RPMI8226 (cell line): Measurements from ENCODE around the gene MTR.

Source experiments
- DNase-seq: peaks from one replicate; pipeline ENCODE4 v3.0.0-alpha.2; 2015

The MTR gene

GRCh38 chr1:236795035-236795756 is at the start of gene MTR:
MTR (plus strand) TSS chr1:236795292; CDS start chr1:236795704, 412 bp downstream.
- DNase-seq, result peak; percentile 100

- no peak for DNase-seq
Measured at GRCh38 chr1:236746785-236747184, 48.3 kb upstream of the MTR start.

- no peak for DNase-seq
Measured at GRCh38 chr1:236747311-236747985, 47.6 kb upstream of the MTR start.

- peak; percentile 26 for DNase-seq
Measured at GRCh38 chr1:236748268-236748870, 46.7 kb upstream of the MTR start.

- no peak for DNase-seq
Measured at GRCh38 chr1:236750928-236751327, 44.2 kb upstream of the MTR start.

DNA sequence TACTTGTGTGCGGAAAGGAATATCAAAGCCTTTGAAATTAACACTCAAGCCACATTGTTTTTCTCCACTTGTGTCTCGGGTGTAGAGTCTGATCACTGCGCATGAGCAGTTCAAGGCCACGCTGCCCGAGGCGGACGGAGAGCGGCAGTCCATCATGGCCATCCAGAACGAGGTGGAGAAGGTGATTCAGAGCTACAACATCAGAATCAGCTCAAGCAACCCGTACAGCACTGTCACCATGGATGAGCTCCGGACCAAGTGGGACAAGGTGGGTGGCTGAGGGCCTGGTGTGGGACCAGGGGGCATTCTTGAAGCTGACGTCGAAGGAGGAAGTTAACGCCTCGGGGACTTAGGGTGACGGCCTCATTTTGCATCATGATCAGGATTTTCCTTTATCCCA is 43.7 kb upstream of the MTR start:
- DNase-seq, result no peak

DNA sequence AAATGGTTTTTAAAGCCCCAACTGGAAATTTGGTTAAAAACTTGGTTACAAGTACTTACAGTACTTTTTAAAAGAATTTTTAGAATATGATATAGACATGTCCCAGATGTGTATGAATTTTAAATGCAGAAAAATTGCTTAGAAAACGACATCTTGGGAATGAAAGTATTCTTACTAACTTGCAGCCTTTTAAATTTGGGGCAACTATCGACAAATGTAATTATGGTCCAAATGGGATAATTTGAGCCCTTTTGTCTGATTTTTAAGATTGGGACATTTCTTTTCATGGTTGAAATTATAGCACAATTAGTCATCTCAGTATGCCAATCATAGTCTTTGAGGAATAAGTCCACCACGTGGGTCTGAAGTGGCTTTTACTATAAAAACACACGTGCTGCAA is 43.2 kb upstream of the MTR start:
- DNase-seq, result no peak

DNA sequence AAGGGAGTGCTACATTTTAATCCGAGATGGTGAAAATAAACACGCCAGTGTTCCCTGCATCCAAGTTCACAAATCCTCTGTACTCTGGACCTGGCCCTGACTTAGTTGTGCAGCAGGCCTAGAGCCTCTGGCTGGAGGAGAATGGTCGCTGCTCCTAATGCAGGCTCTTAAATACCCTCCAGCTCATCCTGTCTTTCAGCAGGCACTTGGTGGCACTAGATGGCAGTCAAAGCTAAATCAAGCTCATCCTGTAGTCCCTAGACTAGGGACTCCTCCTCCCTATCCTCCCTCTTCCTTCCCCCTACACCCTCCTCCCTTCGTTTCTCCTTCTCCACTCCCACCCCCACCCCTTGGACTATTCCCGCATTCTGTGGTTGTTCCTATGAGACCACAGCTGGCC is 41.6 kb upstream of the MTR start:
- peak; percentile 38 for DNase-seq

DNA sequence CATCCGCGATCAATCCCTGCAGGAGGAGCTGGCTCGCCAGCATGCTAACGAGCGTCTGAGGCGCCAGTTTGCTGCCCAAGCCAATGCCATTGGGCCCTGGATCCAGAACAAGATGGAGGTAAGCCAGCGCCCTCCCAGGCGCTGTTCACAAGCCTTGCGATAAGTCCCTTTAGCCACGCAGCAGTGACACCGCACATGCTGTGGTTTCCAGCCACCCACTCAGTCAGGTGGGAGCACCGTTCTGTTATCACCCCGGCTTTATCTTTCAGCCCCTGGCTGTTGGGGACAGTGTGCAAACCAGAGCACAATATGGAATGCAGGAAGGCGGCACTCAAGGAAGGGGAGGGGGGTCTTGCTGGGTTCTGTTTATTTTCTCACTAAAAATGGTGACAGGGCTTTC is 41.1 kb upstream of the MTR start:
- no peak for DNase-seq

GRCh38 chr1:236754525-236755210 is 40.4 kb upstream of the MTR start:
- no peak for DNase-seq

DNA sequence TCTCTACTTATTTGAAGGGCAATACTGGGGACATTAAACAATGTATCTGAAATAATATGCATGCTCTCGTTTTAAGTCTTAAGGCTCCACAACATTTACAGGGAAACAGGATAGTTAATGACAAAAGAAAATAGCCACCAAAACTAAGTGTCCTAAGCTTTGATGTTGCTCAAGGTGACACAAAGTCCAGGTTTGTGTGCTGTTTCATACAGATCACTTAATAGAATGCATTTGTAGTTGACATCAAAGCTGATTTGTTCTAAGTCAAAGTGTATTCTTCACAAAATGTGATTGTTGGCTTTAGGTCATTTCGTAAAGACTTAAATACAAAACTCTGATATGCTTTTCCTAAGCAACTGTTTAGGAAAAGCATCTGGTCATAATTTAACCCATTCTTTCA is 37.5 kb upstream of the MTR start:
- no peak for DNase-seq

- DNase-seq, result peak; percentile 64
Measured at GRCh38 chr1:236759252-236759859, 35.7 kb upstream of the MTR start.

- DNase-seq, result no peak
Measured at GRCh38 chr1:236760480-236760879, 34.6 kb upstream of the MTR start.

DNA sequence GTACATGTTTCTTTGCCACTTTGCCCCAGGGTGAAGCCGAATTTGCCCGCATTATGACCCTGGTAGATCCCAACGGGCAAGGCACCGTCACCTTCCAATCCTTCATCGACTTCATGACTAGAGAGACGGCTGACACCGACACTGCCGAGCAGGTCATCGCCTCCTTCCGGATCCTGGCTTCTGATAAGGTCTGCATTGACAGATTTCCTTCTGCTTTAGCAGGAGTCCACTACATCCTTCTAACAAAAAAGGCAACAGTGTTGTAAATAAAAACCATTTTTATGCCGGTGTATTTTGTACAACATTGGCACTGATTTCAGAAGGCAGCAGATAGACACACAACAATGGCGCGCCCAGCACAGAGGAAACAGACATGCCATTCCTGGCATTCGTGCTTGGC is 34.1 kb upstream of the MTR start:
- DNase-seq, result no peak

DNA sequence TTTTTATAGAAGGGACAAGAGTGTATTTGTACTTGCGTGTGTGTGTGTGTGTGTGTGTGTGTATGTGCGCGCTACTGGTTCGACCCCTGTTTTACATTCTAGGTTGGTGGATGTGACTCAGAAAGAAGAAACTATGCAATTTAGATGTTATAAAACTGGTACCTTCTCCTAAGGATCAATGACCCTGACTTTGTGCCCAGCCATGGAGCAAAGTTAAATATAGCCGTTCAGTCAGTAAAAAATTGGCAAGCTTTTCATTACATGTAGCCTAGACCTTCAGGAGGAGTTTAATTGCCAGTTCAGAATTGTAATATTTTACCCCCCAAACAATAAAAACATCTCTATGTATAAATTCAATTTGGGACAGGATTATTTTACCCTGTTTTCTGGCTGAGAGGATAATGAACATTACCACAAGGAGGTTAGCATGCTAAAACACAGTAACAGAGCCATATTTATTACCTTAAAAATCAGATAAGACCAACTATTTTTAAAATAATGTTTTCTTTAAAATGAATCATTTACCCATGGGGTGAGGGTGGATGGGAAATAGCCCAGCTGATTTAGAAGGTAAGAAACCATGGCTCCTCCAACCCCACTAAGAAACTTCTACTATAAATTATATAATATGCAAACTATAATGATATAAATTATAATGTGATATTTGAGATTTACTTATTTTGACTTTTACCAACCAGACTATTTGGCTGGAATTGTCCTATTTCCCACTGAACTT is 33.5 kb upstream of the MTR start:
- no peak for DNase-seq

- DNase-seq, result no peak
Measured at GRCh38 chr1:236762410-236762809, 32.7 kb upstream of the MTR start.

- no peak for DNase-seq
Measured at GRCh38 chr1:236765831-236766230, 29.3 kb upstream of the MTR start.

DNA sequence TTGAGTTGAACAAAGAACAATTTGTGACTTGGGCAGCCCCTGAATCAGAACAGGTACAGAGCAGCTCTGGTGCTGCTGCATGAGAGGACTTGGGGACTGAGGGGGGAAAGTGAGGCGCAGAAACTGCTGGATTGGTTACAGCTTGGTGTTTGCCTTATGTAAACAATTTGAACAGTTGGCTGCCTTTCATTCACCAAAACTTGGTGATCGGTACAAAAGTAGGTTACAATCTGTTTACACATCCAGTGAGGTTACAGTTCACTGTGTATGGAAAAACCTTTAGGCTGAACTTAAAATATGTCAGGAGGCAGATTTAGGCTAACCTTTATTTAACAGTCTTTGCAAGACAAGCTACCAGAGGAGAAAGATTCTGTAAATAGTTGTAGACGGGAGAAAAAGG is 28.6 kb upstream of the MTR start:
- no peak for DNase-seq

- no peak for DNase-seq
Measured at GRCh38 chr1:236767276-236767675, 27.8 kb upstream of the MTR start.

GRCh38 chr1:236768601-236769000 is 26.5 kb upstream of the MTR start:
- no peak for DNase-seq

DNA sequence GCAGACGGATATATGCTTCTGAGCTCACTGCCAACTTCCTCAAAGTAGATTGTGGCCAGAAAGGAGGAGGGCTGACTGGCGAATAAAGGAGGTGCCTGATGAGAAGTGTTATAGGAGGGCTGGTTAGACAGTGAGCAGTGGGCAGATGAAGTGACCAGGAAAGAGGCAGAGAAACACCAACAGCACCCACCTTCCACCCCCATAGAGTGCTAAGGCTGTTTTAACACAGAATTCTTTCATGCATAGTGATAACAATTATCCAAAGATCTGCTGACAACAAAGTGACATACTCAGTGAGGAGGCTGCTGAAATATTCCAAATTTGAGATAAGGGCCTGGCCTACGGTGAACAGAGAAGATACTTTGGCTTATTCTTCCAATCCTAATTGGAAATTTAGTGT is 21.2 kb upstream of the MTR start:
- DNase-seq, result no peak

- no peak for DNase-seq
Measured at GRCh38 chr1:236774926-236775325, 20.2 kb upstream of the MTR start.

DNA sequence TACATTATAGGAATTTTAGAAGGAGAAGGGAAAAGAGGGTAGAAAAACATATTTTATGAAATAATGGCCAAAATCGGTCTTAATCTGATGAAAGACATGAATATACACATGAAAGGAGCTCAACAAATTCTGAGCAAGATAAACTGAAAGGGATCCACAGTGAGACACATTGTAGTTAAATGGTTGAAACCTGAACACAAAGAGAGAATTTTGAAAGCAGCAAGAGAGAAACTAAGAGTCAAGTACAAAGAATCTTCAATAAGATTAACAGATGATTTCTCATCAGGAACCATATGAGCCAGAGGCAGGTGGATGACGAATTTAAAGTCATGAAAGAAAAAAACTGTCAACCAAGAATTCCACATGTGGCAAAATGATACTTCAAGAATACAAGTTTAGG is 15.8 kb upstream of the MTR start:
- DNase-seq, result no peak
